ENCODE results near the gene MAD1L1. TPM values are rescaled to one million over a fixed set of nuclear protein-coding genes. Genes with fewer than 3 reads are reported as not detected.

MAD1L1 gene
- total RNA-seq, 2 experiments from 2014 or later = 40.0 to 44.7 TPM

- no peak for TF ChIP-seq CTCF (IDR thresholded peaks at IDR 0.05)
- no peak for DNase-seq
- POLR2A ChIA-PET = no interaction called here
- Mint-ChIP-seq H3K4me1 (ENCODE audit: low read depth) (no peaks in the 10 kb centered on the region), H3K27ac (no peak overlapping the region), H3K9me3 (no peaks in the 10 kb centered on the region), H3K27me3 (no peaks in the 10 kb centered on the region), H3K4me3 (no peak overlapping the region), H3K36me3 (ENCODE audit: low read depth) (peaks cover 17% of the 10 kb centered on the region)
- intact Hi-C loops (cut with micrococcal nuclease) = no loop called here
- no peak for ATAC-seq
- CTCF ChIA-PET = no interaction called here
Measured at GRCh38 chr7:2220506-2220905, 12.2 kb downstream of the MAD1L1 start.

- Mint-ChIP-seq H3K4me3 (no peak overlapping the region), H3K27ac (no peak overlapping the region), H3K36me3 (ENCODE audit: low read depth) (peaks cover 20% of the 10 kb centered on the region), H3K9me3 (no peaks in the 10 kb centered on the region), H3K27me3 (no peaks in the 10 kb centered on the region), H3K4me1 (ENCODE audit: low read depth) (no peaks in the 10 kb centered on the region)
- CTCF ChIA-PET = no interaction called here
- ATAC-seq (no peak), DNase-seq (no peak)
- TF ChIP-seq CTCF (IDR thresholded peaks at IDR 0.05) = no peak
- intact Hi-C loops (cut with micrococcal nuclease) = no loop called here
- POLR2A ChIA-PET = no interaction called here
Measured at GRCh38 chr7:2220030-2220429, 12.7 kb downstream of the MAD1L1 start.

GRCh38 chr7:2219606-2220005 is 13.1 kb downstream of the MAD1L1 start:
- Mint-ChIP-seq H3K9me3 (no peaks in the 10 kb centered on the region), H3K27me3 (no peaks in the 10 kb centered on the region), H3K36me3 (ENCODE audit: low read depth) (peaks cover 19% of the 10 kb centered on the region), H3K27ac (no peak overlapping the region), H3K4me3 (no peak overlapping the region), H3K4me1 (ENCODE audit: low read depth) (peaks cover 2% of the 10 kb centered on the region)
- ATAC-seq (no peak), DNase-seq (no peak)
- CTCF ChIA-PET = no interaction called here
- no peak for TF ChIP-seq CTCF (IDR thresholded peaks at IDR 0.05)
- intact Hi-C loops (cut with micrococcal nuclease) = no loop called here
- POLR2A ChIA-PET = no interaction called here

GRCh38 chr7:2219136-2219535 is 13.6 kb downstream of the MAD1L1 start:
- no peak overlapping the region for H3K27ac Mint-ChIP-seq
- CTCF ChIA-PET = no interaction called here
- H3K27me3 Mint-ChIP-seq = no peaks in the 10 kb centered on the region
- peaks cover 4% of the 10 kb centered on the region for H3K4me1 Mint-ChIP-seq (ENCODE audit: low read depth)
- intact Hi-C loops (cut with micrococcal nuclease) = no loop called here
- POLR2A ChIA-PET = no interaction called here
- ATAC-seq (no peak), DNase-seq (no peak)
- no peak overlapping the region for H3K4me3 Mint-ChIP-seq
- no peak for TF ChIP-seq CTCF (IDR thresholded peaks at IDR 0.05)
- H3K36me3 Mint-ChIP-seq (ENCODE audit: low read depth) = peaks cover 18% of the 10 kb centered on the region
- H3K9me3 Mint-ChIP-seq = no peaks in the 10 kb centered on the region

GRCh38 chr7:2218444-2218785 is 14.3 kb downstream of the MAD1L1 start:
- no peak for DNase-seq
- Mint-ChIP-seq H3K27me3 (no peaks in the 10 kb centered on the region), H3K9me3 (no peaks in the 10 kb centered on the region), H3K36me3 (ENCODE audit: low read depth) (peaks cover 18% of the 10 kb centered on the region), H3K4me1 (ENCODE audit: low read depth) (peaks cover 4% of the 10 kb centered on the region), H3K4me3 (no peak overlapping the region), H3K27ac (no peak overlapping the region)
- intact Hi-C loops (cut with micrococcal nuclease) = no loop called here
- CTCF ChIA-PET = no interaction called here
- POLR2A ChIA-PET = interaction anchor here (0.7 kb wide), 1 partner anchor 55 kb away, joined by 3 read pairs; no protein-coding TSS in a partner anchor
- TF ChIP-seq CTCF (IDR thresholded peaks at IDR 0.05) = no peak
- ATAC-seq = no peak

Measured in activated CD8-positive, alpha-beta T cell treated with anti-CD3 and anti-CD28 coated beads for 36 hours (primary cell).